Endothelial cell (in vitro differentiated cells): ENCODE data around the gene IFIH1. TPM values are rescaled to one million over a fixed set of nuclear protein-coding genes. Genes with fewer than 3 reads are reported as not detected.

Source experiments
- DNase-seq: peaks from one replicate; pipeline ENCODE4 v3.0.0; 2021; ENCODE audit warnings: low spot score
- H3K27ac Mint-ChIP-seq: one replicate; pipeline ENCODE4 v1.8.0; 2021; ENCODE audit warnings: mixed read lengths, inconsistent platforms; ENCODE audit not compliant: unreplicated experiment
- H3K27me3 Mint-ChIP-seq: one replicate; pipeline ENCODE4 v1.8.0; 2021; ENCODE audit warnings: mild to moderate bottlenecking, moderate library complexity, mixed read lengths, inconsistent platforms; ENCODE audit not compliant: unreplicated experiment
- H3K36me3 Mint-ChIP-seq: one replicate; pipeline ENCODE4 v1.8.0; 2021; ENCODE audit warnings: mild to moderate bottlenecking, low read depth, mixed read lengths, inconsistent platforms; ENCODE audit not compliant: unreplicated experiment
- H3K4me1 Mint-ChIP-seq: one replicate; pipeline ENCODE4 v1.8.0; 2021; ENCODE audit warnings: mild to moderate bottlenecking, mixed read lengths, inconsistent platforms; ENCODE audit not compliant: unreplicated experiment
- H3K4me3 Mint-ChIP-seq: one replicate; pipeline ENCODE4 v1.8.0; 2021; ENCODE audit warnings: mild to moderate bottlenecking, mixed read lengths, inconsistent platforms; ENCODE audit not compliant: unreplicated experiment
- H3K9me3 Mint-ChIP-seq: one replicate; pipeline ENCODE4 v1.8.0; 2021; ENCODE audit warnings: mixed read lengths, inconsistent platforms; ENCODE audit not compliant: unreplicated experiment
- total RNA-seq: library from RNA; stranded (reverse); fragmentation: NEBNext Ultra II Directional; extraction: Animal tissue kit (Norgen Biotek cat#: 25700); gene quantifications from one replicate; pipeline ENCODE4 v1.2.1, GENCODE V29; 2021; ENCODE audit not compliant: unreplicated experiment
- TF ChIP-seq, protein P1 (sequence below): fragments of 200-600 bp; sonication (generic); IDR thresholded peaks from one replicate; pipeline ENCODE4 v1.5.0; 2021; ENCODE audit warnings: antibody characterized with exemption; ENCODE audit not compliant: unreplicated experiment

The IFIH1 gene
- total RNA-seq, 1 donor from 2014 or later: 5.2 TPM

DNA sequence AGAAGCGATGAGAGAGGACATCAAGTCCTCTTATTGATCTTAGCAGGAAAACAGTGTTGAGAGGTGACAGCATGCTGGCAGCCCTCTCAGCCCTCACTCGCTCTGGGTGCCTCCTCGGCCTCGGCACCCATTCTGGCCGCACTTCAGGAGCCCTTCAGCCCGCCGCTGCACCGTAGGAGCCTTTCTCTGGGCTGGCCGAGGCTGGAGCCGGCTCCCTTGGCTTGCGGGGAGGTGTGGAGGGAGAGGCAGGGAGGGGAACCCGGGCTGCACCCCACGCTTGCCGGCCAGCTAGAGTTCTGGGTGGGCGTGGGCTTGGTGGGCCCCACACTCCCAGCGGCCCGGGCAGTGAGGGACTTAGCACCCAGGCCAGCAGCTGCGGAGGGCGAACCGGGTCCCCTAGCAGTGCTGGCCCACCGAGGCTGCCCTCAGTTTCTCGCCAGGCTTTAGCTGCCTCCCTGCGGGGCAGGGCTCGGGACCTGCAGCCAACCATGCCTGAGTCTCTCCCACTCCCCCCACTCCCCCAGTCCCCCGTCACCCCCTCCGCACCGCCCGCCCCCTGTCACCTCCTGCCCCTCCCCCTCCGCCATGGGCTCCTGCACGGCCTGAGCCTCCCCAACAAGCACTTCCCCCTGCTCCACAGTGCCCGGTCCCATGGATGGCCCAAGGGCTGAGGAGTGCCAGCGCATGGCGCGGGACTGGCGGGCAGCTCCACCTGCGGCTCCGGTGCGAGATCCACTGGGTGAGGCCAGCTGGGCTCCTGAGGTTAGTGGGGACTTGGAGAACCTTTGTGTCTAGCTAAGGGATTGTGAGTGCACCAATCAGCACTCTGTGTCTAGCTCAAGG lies 83.6 kb downstream of the IFIH1 start:
- Mint-ChIP-seq H3K27ac (no peak overlapping the region), H3K4me1 (no peaks in the 10 kb centered on the region), H3K27me3 (peaks cover 4% of the 10 kb centered on the region), H3K4me3 (no peak overlapping the region), H3K36me3 (peaks cover 3% of the 10 kb centered on the region), H3K9me3 (no peaks in the 10 kb centered on the region)
- TF ChIP-seq, protein P1, sequence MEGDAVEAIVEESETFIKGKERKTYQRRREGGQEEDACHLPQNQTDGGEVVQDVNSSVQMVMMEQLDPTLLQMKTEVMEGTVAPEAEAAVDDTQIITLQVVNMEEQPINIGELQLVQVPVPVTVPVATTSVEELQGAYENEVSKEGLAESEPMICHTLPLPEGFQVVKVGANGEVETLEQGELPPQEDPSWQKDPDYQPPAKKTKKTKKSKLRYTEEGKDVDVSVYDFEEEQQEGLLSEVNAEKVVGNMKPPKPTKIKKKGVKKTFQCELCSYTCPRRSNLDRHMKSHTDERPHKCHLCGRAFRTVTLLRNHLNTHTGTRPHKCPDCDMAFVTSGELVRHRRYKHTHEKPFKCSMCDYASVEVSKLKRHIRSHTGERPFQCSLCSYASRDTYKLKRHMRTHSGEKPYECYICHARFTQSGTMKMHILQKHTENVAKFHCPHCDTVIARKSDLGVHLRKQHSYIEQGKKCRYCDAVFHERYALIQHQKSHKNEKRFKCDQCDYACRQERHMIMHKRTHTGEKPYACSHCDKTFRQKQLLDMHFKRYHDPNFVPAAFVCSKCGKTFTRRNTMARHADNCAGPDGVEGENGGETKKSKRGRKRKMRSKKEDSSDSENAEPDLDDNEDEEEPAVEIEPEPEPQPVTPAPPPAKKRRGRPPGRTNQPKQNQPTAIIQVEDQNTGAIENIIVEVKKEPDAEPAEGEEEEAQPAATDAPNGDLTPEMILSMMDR: no peak
- DNase-seq: no peak

DNA sequence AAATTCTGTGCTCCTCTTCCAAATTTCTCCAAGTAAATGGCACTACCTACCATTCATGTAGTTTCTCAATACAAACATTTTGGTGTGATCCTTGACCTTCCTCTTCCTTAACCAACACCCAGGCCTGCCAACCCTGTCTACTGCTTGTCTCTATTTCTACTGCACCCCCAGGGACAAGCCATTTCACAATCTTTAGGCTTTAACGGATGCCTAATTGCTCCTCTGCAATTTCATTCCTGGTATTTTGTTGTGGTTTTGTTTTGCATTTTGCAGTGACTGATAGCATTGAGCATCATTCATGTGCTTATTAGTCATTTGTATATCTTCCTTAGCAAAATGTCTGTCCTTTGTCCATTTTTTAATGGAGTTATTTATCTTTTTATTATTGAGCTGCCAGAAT lies 85.3 kb downstream of the IFIH1 start:
- Mint-ChIP-seq H3K4me1 (no peaks in the 10 kb centered on the region), H3K27ac (no peak overlapping the region), H3K9me3 (no peaks in the 10 kb centered on the region), H3K36me3 (peaks cover 3% of the 10 kb centered on the region), H3K27me3 (peaks cover 4% of the 10 kb centered on the region), H3K4me3 (no peak overlapping the region)
- DNase-seq: no peak
- TF ChIP-seq, protein P1: no peak

DNA sequence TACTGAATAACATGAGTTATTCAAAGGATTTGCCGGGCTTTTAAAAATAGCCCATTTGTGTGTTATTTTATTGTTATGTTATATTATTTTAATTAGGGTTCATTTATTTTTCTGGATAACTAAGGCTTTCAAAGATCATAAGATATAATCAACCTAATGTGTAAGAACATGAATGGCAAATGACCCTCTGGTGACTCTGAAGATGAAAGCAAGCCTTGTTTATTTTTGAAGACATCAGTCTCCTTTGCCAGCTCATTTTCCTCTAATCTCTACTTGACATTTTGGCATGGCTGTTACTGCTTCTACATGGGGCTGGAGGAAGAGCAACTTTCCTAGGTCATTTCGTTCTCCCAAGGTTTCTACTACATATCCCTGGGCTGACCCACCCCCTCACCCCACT lies 85.8 kb downstream of the IFIH1 start:
- Mint-ChIP-seq H3K27ac (no peak overlapping the region), H3K4me3 (no peak overlapping the region), H3K27me3 (peaks cover 4% of the 10 kb centered on the region), H3K9me3 (no peaks in the 10 kb centered on the region), H3K4me1 (no peaks in the 10 kb centered on the region), H3K36me3 (peaks cover 3% of the 10 kb centered on the region)
- DNase-seq: no peak
- TF ChIP-seq, protein P1: no peak

DNA sequence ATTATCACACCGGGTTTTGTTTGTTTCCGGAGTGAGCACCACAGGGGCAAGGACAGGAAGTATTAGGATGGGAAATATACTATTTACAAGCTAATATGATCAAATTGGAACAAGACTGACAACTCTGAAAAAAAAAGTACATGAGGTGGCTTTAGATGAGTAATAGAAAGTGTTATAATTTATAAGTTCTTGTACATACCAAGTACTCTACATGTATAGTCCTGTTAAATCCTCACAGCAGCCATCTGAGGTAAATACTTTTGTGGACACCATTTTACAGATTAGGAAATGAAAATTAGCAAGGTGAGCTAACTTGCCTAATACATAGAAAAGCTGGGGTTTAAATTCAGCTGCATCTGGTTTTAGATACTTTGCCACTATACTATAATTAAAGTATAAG lies 86.5 kb downstream of the IFIH1 start:
- Mint-ChIP-seq H3K36me3 (peaks cover 3% of the 10 kb centered on the region), H3K4me3 (no peak overlapping the region), H3K27me3 (peaks cover 4% of the 10 kb centered on the region), H3K9me3 (no peaks in the 10 kb centered on the region), H3K4me1 (no peaks in the 10 kb centered on the region), H3K27ac (no peak overlapping the region)
- TF ChIP-seq, protein P1: no peak
- no peak for DNase-seq

DNA sequence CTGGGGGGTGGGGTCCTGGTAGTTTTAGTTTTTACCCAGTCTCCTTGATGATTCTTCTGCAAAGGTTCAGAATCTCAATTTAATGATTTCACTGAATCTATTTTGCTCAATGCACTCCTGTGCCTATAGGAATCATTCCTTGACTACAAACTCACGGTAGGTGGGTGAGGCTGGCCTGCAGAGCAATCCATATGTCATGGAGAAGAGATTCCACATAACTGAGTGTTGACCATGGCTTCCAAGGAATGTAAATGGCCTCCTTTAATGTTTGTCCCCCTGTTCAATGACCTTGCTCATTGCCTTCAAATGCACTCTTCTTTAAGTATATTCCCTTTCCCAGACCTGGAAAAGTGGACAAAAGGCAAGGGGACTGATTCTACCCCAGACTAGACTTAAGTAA lies 87.7 kb downstream of the IFIH1 start:
- Mint-ChIP-seq H3K4me1 (no peaks in the 10 kb centered on the region), H3K36me3 (peaks cover 3% of the 10 kb centered on the region), H3K27ac (no peak overlapping the region), H3K4me3 (no peak overlapping the region), H3K9me3 (no peaks in the 10 kb centered on the region), H3K27me3 (peaks cover 3% of the 10 kb centered on the region)
- no peak for DNase-seq
- TF ChIP-seq, protein P1: no peak
